ENCODE measurements around the gene BABAM1.

BABAM1 gene

GRCh38 chr19:17236811-17237543 is 30.3 kb upstream of the BABAM1 start:
- no peaks in the 10 kb centered on the region for H3K27me3 ChIP-seq (ENCODE audit: control insufficient read depth in 3 of 3, insufficient read depth in 3 of 3, low read depth in 1 of 3, low read length in 3 of 3)
- no peak overlapping the region for H3K4me2 ChIP-seq (ENCODE audit: insufficient read depth, low read length, poor library complexity, severe bottlenecking)
- H3K23ac ChIP-seq (ENCODE audit: low read depth, low read length, poor library complexity): no peak overlapping the region
- H2AK5ac ChIP-seq (ENCODE audit: low read depth, low read length): peak overlapping the region; percentile 2
- H3K4me1 ChIP-seq (ENCODE audit: control insufficient read depth in 2 of 2, insufficient read depth in 1 of 2, low read depth in 1 of 2, low read length in 2 of 2): peaks cover 11 to 14% of the 10 kb centered on the region in 2 donors
- no peak overlapping the region for H4K91ac ChIP-seq (ENCODE audit: low read depth, low read length, poor library complexity)
- no peak overlapping the region for H3K14ac ChIP-seq (ENCODE audit: low read length)
- no CpG with 5 or more reads among the region's 18 CpGs for WGBS, 2 donors (ENCODE audit: extremely low coverage in 2 of 2, insufficient read length in 2 of 2, insufficient replicate concordance in 1 of 2)
- H3K27ac ChIP-seq (replicated peaks; ENCODE audit: low read length): peak overlapping the region; percentile 36
- H2BK15ac ChIP-seq (ENCODE audit: low read length): peak overlapping the region; percentile 49
- peaks cover 15 to 76% of the 10 kb centered on the region in 2 donors for H3K36me3 ChIP-seq (replicated peaks in 1 of 2; ENCODE audit: control insufficient read depth in 2 of 2, insufficient read depth in 2 of 2, low read length in 2 of 2)
- DNase-seq (ENCODE audit: low spot score): no peak
- peak overlapping the region; percentile 48 for H2BK5ac ChIP-seq (ENCODE audit: low read length)
- no peak overlapping the region for H2BK120ac ChIP-seq (ENCODE audit: low read depth, low read length)
- H3K18ac ChIP-seq (ENCODE audit: low read length): peak overlapping the region; percentile 58
- H4K8ac ChIP-seq (ENCODE audit: low read depth, low read length): no peak overlapping the region
- peaks cover 20% of the 10 kb centered on the region for H3K79me1 ChIP-seq (ENCODE audit: low read depth, low read length)
- H3K4ac ChIP-seq (ENCODE audit: low read length): no peak overlapping the region
- no peak overlapping the region for H2AFZ ChIP-seq (ENCODE audit: low read length)
- no peak overlapping the region for H3K9ac ChIP-seq (ENCODE audit: low read depth, low read length, poor library complexity)
- H3K4me3 ChIP-seq (ENCODE audit: low read length in 2 of 2): no peak overlapping the region
- H3K9me3 ChIP-seq (replicated peaks in 1 of 2; ENCODE audit: control insufficient read depth in 2 of 2, insufficient read depth in 1 of 2, low read depth in 1 of 2, low read length in 2 of 2): no peaks in the 10 kb centered on the region
- H2BK12ac ChIP-seq (ENCODE audit: low read length): no peak overlapping the region

GRCh38 chr19:17237747-17238706 is 29.2 kb upstream of the BABAM1 start:
- Histone ChIP-seq H3K14ac (ENCODE audit: low read length) (no peak overlapping the region), H2BK15ac (ENCODE audit: low read length) (no peak overlapping the region), H3K27ac (replicated peaks; ENCODE audit: low read length) (no peak overlapping the region), H2AFZ (ENCODE audit: low read length) (no peak overlapping the region), H3K9me3 (replicated peaks in 1 of 2; ENCODE audit: control insufficient read depth in 2 of 2, insufficient read depth in 1 of 2, low read depth in 1 of 2, low read length in 2 of 2) (no peaks in the 10 kb centered on the region), H3K9ac (ENCODE audit: low read depth, low read length, poor library complexity) (no peak overlapping the region), H3K36me3 (replicated peaks in 1 of 2; ENCODE audit: control insufficient read depth in 2 of 2, insufficient read depth in 2 of 2, low read length in 2 of 2) (peaks cover 9 to 65% of the 10 kb centered on the region in 2 donors), H2AK5ac (ENCODE audit: low read depth, low read length) (no peak overlapping the region), H3K79me1 (ENCODE audit: low read depth, low read length) (peaks cover 21% of the 10 kb centered on the region), H3K4me2 (ENCODE audit: insufficient read depth, low read length, poor library complexity, severe bottlenecking) (no peak overlapping the region), H3K4me1 (ENCODE audit: control insufficient read depth in 2 of 2, insufficient read depth in 1 of 2, low read depth in 1 of 2, low read length in 2 of 2) (peaks cover 15 to 20% of the 10 kb centered on the region in 2 donors), H3K27me3 (ENCODE audit: control insufficient read depth in 3 of 3, insufficient read depth in 3 of 3, low read depth in 1 of 3, low read length in 3 of 3) (no peaks in the 10 kb centered on the region), H3K18ac (ENCODE audit: low read length) (no peak overlapping the region), H4K8ac (ENCODE audit: low read depth, low read length) (no peak overlapping the region), H3K23ac (ENCODE audit: low read depth, low read length, poor library complexity) (no peak overlapping the region), H3K4me3 (ENCODE audit: low read length in 2 of 2) (no peak overlapping the region), H2BK120ac (ENCODE audit: low read depth, low read length) (no peak overlapping the region), H4K91ac (ENCODE audit: low read depth, low read length, poor library complexity) (no peak overlapping the region), H2BK12ac (ENCODE audit: low read length) (no peak overlapping the region), H3K4ac (ENCODE audit: low read length) (no peak overlapping the region), H2BK5ac (ENCODE audit: low read length) (no peak overlapping the region)
- DNase-seq (ENCODE audit: low spot score): no peak
- WGBS, 2 donors (ENCODE audit: extremely low coverage in 2 of 2, insufficient read length in 2 of 2, insufficient replicate concordance in 1 of 2): no CpG with 5 or more reads among the region's 13 CpGs

- no peak overlapping the region for H3K4me3 ChIP-seq (ENCODE audit: low read length in 2 of 2)
- no peak overlapping the region for H2BK5ac ChIP-seq (ENCODE audit: low read length)
- no peak overlapping the region for H3K23ac ChIP-seq (ENCODE audit: low read depth, low read length, poor library complexity)
- H3K4me1 ChIP-seq (ENCODE audit: control insufficient read depth in 2 of 2, insufficient read depth in 1 of 2, low read depth in 1 of 2, low read length in 2 of 2): peaks cover 13 to 26% of the 10 kb centered on the region in 2 donors
- no peaks in the 10 kb centered on the region for H3K27me3 ChIP-seq (ENCODE audit: control insufficient read depth in 3 of 3, insufficient read depth in 3 of 3, low read depth in 1 of 3, low read length in 3 of 3)
- no peak overlapping the region for H3K4ac ChIP-seq (ENCODE audit: low read length)
- H3K36me3 ChIP-seq (replicated peaks in 1 of 2; ENCODE audit: control insufficient read depth in 2 of 2, insufficient read depth in 2 of 2, low read length in 2 of 2): peaks cover 6 to 46% of the 10 kb centered on the region in 2 donors
- peak overlapping the region; percentile 38 for H3K14ac ChIP-seq (ENCODE audit: low read length)
- H2AK5ac ChIP-seq (ENCODE audit: low read depth, low read length): peak overlapping the region; percentile 75
- no peak overlapping the region for H2AFZ ChIP-seq (ENCODE audit: low read length)
- WGBS, 2 donors (ENCODE audit: extremely low coverage in 2 of 2, insufficient read length in 2 of 2, insufficient replicate concordance in 1 of 2): no CpG with 5 or more reads among the region's 24 CpGs
- H3K79me1 ChIP-seq (ENCODE audit: low read depth, low read length): peaks cover 21% of the 10 kb centered on the region
- H3K9me3 ChIP-seq (replicated peaks in 1 of 2; ENCODE audit: control insufficient read depth in 2 of 2, insufficient read depth in 1 of 2, low read depth in 1 of 2, low read length in 2 of 2): no peaks in the 10 kb centered on the region
- H3K4me2 ChIP-seq (ENCODE audit: insufficient read depth, low read length, poor library complexity, severe bottlenecking): no peak overlapping the region
- no peak overlapping the region for H2BK12ac ChIP-seq (ENCODE audit: low read length)
- peak overlapping the region; percentile 57 for H3K18ac ChIP-seq (ENCODE audit: low read length)
- H2BK120ac ChIP-seq (ENCODE audit: low read depth, low read length): no peak overlapping the region
- no peak overlapping the region for H4K8ac ChIP-seq (ENCODE audit: low read depth, low read length)
- H2BK15ac ChIP-seq (ENCODE audit: low read length): no peak overlapping the region
- no peak overlapping the region for H3K27ac ChIP-seq (replicated peaks; ENCODE audit: low read length)
- no peak for DNase-seq (ENCODE audit: low spot score)
- H4K91ac ChIP-seq (ENCODE audit: low read depth, low read length, poor library complexity): no peak overlapping the region
- H3K9ac ChIP-seq (ENCODE audit: low read depth, low read length, poor library complexity): no peak overlapping the region
Measured at GRCh38 chr19:17240062-17240752, 27.0 kb upstream of the BABAM1 start.
